Activated T-helper 9 cell treated with anti-CD3 and anti-CD28 coated beads, Interleukin-2, amount 50 U/mL, for 16 hours (primary cell): Measurements from ENCODE around the gene SERPINB13.

Experiments
- DNase-seq: peaks from one replicate; pipeline ENCODE4 v3.0.0-alpha.2; 2020; ENCODE audit warnings: low read depth

SERPINB13 gene

GRCh38 chr18:63648241-63648640 lies 61.1 kb downstream of the SERPINB13 start:
- DNase-seq: no peak
